ENCODE measurements around the gene C1QL4.
"Not testable (repeated sequence)": the region's sequence is repeated elsewhere in the genome, so short reads cannot be mapped to it uniquely, and the experiment has no call there.

The C1QL4 gene

GRCh38 chr12:49333778-49334177 is 3.2 kb downstream of the C1QL4 start:
- not testable (repeated sequence) for DNase-seq (ENCODE audit: low spot score)

GRCh38 chr12:49332891-49333371 is 4.1 kb downstream of the C1QL4 start:
- DNase-seq (ENCODE audit: low spot score): no peak

GRCh38 chr12:49332441-49332861 is 4.5 kb downstream of the C1QL4 start:
- DNase-seq (ENCODE audit: low spot score): no peak

- peak; percentile 83 for DNase-seq (ENCODE audit: low spot score)
Measured at GRCh38 chr12:49331380-49332222, 5.4 kb downstream of the C1QL4 start.

- no peak for DNase-seq (ENCODE audit: low spot score)
Measured at GRCh38 chr12:49330631-49331379, 6.2 kb downstream of the C1QL4 start.

- no peak for DNase-seq (ENCODE audit: low spot score)
Measured at GRCh38 chr12:49330032-49330619, 6.9 kb downstream of the C1QL4 start.

- no peak for DNase-seq (ENCODE audit: low spot score)
Measured at GRCh38 chr12:49328816-49329215, 8.2 kb downstream of the C1QL4 start.

- DNase-seq (ENCODE audit: low spot score): no peak
Measured at GRCh38 chr12:49327887-49328286, 9.1 kb downstream of the C1QL4 start.

GRCh38 chr12:49327368-49327767 is 9.6 kb downstream of the C1QL4 start:
- DNase-seq (ENCODE audit: low spot score): no peak

- no peak for DNase-seq (ENCODE audit: low spot score)
Measured at GRCh38 chr12:49325606-49326005, 11.4 kb downstream of the C1QL4 start.

GRCh38 chr12:49323524-49324097 is 13.4 kb downstream of the C1QL4 start:
- no peak for DNase-seq (ENCODE audit: low spot score)

- DNase-seq (ENCODE audit: low spot score): peak; percentile 99
Measured at GRCh38 chr12:49322708-49323523, 14.1 kb downstream of the C1QL4 start, which contains the start of gene TROAP. TSS of gene TROAP (plus strand) at chr12:49323255. CDS start at chr12:49323609, 354 bp downstream.

GRCh38 chr12:49322367-49322707 is 14.7 kb downstream of the C1QL4 start:
- no peak for DNase-seq (ENCODE audit: low spot score)

GRCh38 chr12:49320411-49321103 is 16.4 kb downstream of the C1QL4 start:
- not testable (repeated sequence) for DNase-seq (ENCODE audit: low spot score)

GRCh38 chr12:49317118-49317517 is 19.9 kb downstream of the C1QL4 start:
- not testable (repeated sequence) for DNase-seq (ENCODE audit: low spot score)

GRCh38 chr12:49314811-49315210 is 22.2 kb downstream of the C1QL4 start:
- DNase-seq (ENCODE audit: low spot score): no peak

- DNase-seq (ENCODE audit: low spot score): not testable (repeated sequence)
Measured at GRCh38 chr12:49310451-49311000, 26.5 kb downstream of the C1QL4 start.

GRCh38 chr12:49309386-49309785 is 27.6 kb downstream of the C1QL4 start:
- DNase-seq (ENCODE audit: low spot score): no peak

- no peak for DNase-seq (ENCODE audit: low spot score)
Measured at GRCh38 chr12:49305762-49306510, 31.1 kb downstream of the C1QL4 start.

- no peak for DNase-seq (ENCODE audit: low spot score)
Measured at GRCh38 chr12:49304161-49304560, 32.8 kb downstream of the C1QL4 start.
